Glutamatergic neuron (in vitro differentiated cells): ENCODE results near the gene CKAP2L. TPM values are rescaled to one million over a fixed set of nuclear protein-coding genes. Genes with fewer than 3 reads are reported as not detected.

ENCODE experiments used
- DNase-seq: peaks from one replicate; pipeline ENCODE4 v3.0.0; 2022
- H3K27ac Mint-ChIP-seq: one replicate; pipeline ENCODE4 v1.8.0; 2020; ENCODE audit warnings: mild to moderate bottlenecking, mixed read lengths, inconsistent platforms; ENCODE audit not compliant: unreplicated experiment
- H3K27me3 Mint-ChIP-seq: one replicate; pipeline ENCODE4 v1.8.0; 2020; ENCODE audit warnings: mild to moderate bottlenecking, moderate library complexity, mixed read lengths, inconsistent platforms; ENCODE audit not compliant: unreplicated experiment
- H3K36me3 Mint-ChIP-seq: one replicate; pipeline ENCODE4 v1.8.0; 2020; ENCODE audit warnings: mild to moderate bottlenecking, mixed read lengths, inconsistent platforms; ENCODE audit not compliant: unreplicated experiment
- H3K4me1 Mint-ChIP-seq: one replicate; pipeline ENCODE4 v1.8.0; 2020; ENCODE audit warnings: mild to moderate bottlenecking, low read depth, mixed read lengths, inconsistent platforms; ENCODE audit not compliant: unreplicated experiment
- H3K4me3 Mint-ChIP-seq: one replicate; pipeline ENCODE4 v1.8.0; 2020; ENCODE audit warnings: mild to moderate bottlenecking, mixed read lengths, inconsistent platforms; ENCODE audit not compliant: unreplicated experiment
- H3K9me3 Mint-ChIP-seq: one replicate; pipeline ENCODE4 v1.8.0; 2020; ENCODE audit warnings: mild to moderate bottlenecking, moderate library complexity, mixed read lengths, inconsistent platforms; ENCODE audit not compliant: unreplicated experiment
- total RNA-seq: library from RNA; stranded (reverse); fragmentation: NEBNext Ultra II Directional; extraction: Animal tissue kit (Norgen Biotek cat#: 25700); gene quantifications from one replicate; pipeline ENCODE4 v1.2.1, GENCODE V29; 2021; ENCODE audit not compliant: unreplicated experiment
- TF ChIP-seq, protein P1 (sequence below): fragments of 200-600 bp; sonication (generic); IDR thresholded peaks from one replicate; pipeline ENCODE4 v1.5.0; 2021; ENCODE audit not compliant: partially characterized antibody, unreplicated experiment

The CKAP2L gene
- total RNA-seq, 1 donor from 2014 or later: 3.3 TPM

DNA sequence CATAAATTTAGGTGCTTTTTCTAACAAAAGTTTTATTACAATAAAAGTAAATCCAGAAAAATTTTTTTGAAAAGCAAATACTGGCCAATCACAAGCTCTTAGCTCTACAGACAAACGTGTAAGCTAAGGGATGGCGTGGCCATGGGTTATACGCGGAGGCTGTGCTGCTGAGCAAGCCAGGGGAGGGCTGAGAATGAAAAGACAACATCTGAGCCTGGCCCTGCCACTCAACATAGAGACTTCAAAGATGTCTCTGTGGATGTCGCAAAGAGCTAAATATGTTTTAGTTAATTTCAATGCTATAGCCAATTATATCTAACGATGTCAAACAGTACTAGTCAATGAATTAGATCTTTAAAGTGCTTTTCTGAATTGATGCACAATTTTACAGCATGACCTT, 76.9 kb downstream of the CKAP2L start:
- Mint-ChIP-seq H3K36me3 (no peaks in the 10 kb centered on the region), H3K27ac (no peak overlapping the region), H3K4me3 (no peak overlapping the region), H3K4me1 (no peaks in the 10 kb centered on the region), H3K27me3 (no peaks in the 10 kb centered on the region), H3K9me3 (no peaks in the 10 kb centered on the region)
- TF ChIP-seq, protein P1, sequence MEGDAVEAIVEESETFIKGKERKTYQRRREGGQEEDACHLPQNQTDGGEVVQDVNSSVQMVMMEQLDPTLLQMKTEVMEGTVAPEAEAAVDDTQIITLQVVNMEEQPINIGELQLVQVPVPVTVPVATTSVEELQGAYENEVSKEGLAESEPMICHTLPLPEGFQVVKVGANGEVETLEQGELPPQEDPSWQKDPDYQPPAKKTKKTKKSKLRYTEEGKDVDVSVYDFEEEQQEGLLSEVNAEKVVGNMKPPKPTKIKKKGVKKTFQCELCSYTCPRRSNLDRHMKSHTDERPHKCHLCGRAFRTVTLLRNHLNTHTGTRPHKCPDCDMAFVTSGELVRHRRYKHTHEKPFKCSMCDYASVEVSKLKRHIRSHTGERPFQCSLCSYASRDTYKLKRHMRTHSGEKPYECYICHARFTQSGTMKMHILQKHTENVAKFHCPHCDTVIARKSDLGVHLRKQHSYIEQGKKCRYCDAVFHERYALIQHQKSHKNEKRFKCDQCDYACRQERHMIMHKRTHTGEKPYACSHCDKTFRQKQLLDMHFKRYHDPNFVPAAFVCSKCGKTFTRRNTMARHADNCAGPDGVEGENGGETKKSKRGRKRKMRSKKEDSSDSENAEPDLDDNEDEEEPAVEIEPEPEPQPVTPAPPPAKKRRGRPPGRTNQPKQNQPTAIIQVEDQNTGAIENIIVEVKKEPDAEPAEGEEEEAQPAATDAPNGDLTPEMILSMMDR: no peak
- DNase-seq: no peak

Other genes with a start within 250 kb of the CKAP2L start
- 13.9 TPM for gene POLR1B, start 222.1 kb downstream of the CKAP2L start, total RNA-seq
- gene CHCHD5, start 180.0 kb downstream of the CKAP2L start, total RNA-seq: 24.4 TPM
- gene SLC20A1, start 118.7 kb downstream of the CKAP2L start, total RNA-seq: 73.0 TPM
- gene NT5DC4, start 43.6 kb downstream of the CKAP2L start, total RNA-seq: not detected
- not detected for gene IL1A, start 19.9 kb upstream of the CKAP2L start, total RNA-seq
- not detected for gene IL1B, start 72.2 kb upstream of the CKAP2L start, total RNA-seq
- gene IL37, start 146.6 kb upstream of the CKAP2L start, total RNA-seq: not detected
- gene IL36G, start 213.4 kb upstream of the CKAP2L start, total RNA-seq: not detected
- not detected for gene IL36A, start 240.8 kb upstream of the CKAP2L start, total RNA-seq